A549 (cell line): ENCODE results near the gene TRIP10. TPM values are rescaled to one million over a fixed set of nuclear protein-coding genes. Genes with fewer than 3 reads are reported as not detected.

Experiments
- ATAC-seq, 2 experiments: fragments of 200-7000 bp in 1 of 2; fragments of >200 bp in 1 of 2; cut with Nextera tagmentation in 1 of 2; cut with Tn5 transposase in 1 of 2; 3 replicates each; pipeline versions ENCODE4 v1.8.0 to v1.9.1; 2018 to 2020; ENCODE audit warnings: mild to moderate bottlenecking in 1 of 2, moderate library complexity in 1 of 2
- CTCF ChIA-PET: fragments of 300-600 bp; sonication (Branson Sonifier 250); formaldehyde crosslinking; extraction: SDS; loops from one replicate; lab custom pipeline; 2021; ENCODE audit warnings: antibody characterized with exemption, inconsistent platforms; lab: Yijun Ruan, JAX
- POLR2A ChIA-PET: fragments of 350-600 bp; formaldehyde crosslinking; extraction: SDS; loops from one replicate; lab custom pipeline; 2021; ENCODE audit warnings: antibody characterized with exemption, inconsistent platforms; lab: Yijun Ruan, JAX
- DNase-seq, 2 experiments: peaks; one replicate each; pipeline versions ENCODE4 v3.0.0 to v3.0.0-alpha.2; 2011 to 2016; ENCODE audit warnings: low read depth in 1 of 2, low spot score in 1 of 2
- FAIRE-seq: peaks from 2 replicates; lab custom pipeline; 2011; peaks lifted over from hg19 to GRCh38; lab: Jason Lieb, UNC
- H3K27ac ChIP-seq, 2 experiments: fragments of >200 bp; sonication (Bioruptor Twin); formaldehyde crosslinking; 3 replicates each; pipeline ENCODE4 v1.5.1; 2016 to 2017
- H3K4me1 ChIP-seq: fragments of >200 bp; sonication (Bioruptor Twin); formaldehyde crosslinking; 3 replicates; pipeline ENCODE4 v1.6.1; 2016
- H3K4me2 ChIP-seq: fragments of >200 bp; sonication (Bioruptor Twin); formaldehyde crosslinking; 3 replicates; pipeline ENCODE4 v1.6.1; 2016
- H3K4me3 ChIP-seq: fragments of >200 bp; sonication (Bioruptor Twin); formaldehyde crosslinking; 3 replicates; pipeline ENCODE4 v1.5.1; 2016
- H3K9me3 ChIP-seq: fragments of >200 bp; sonication (Bioruptor Twin); formaldehyde crosslinking; 3 replicates; pipeline ENCODE4 v1.6.1; 2016
- BHLHE40 ChIP-seq: IDR thresholded peaks from 2 replicates; pipeline ENCODE4 v1.6.1; 2012; ENCODE audit warnings: low read depth, low read length, inconsistent platforms
- CBX8 ChIP-seq: fragments of 200-600 bp; sonication (generic); IDR thresholded peaks from 2 replicates; pipeline ENCODE4 v1.6.1; 2016
- CEBPB ChIP-seq, 2 experiments: fragments of >200 bp in 1 of 2; sonication (Bioruptor Twin) in 1 of 2; formaldehyde crosslinking in 1 of 2; IDR thresholded peaks; 2 replicates each; pipeline ENCODE4 v1.6.1; 2012 to 2016
- EP300 ChIP-seq, 2 experiments: fragments of >200 bp; sonication (Bioruptor Twin); formaldehyde crosslinking; IDR thresholded peaks; 2 replicates in 1 of 2; 3 replicates in 1 of 2; pipeline ENCODE4 v1.6.1; 2016 to 2017
- ESRRA ChIP-seq: fragments of 150-350 bp; IDR thresholded peaks from 2 replicates; pipeline ENCODE4 v1.6.1; 2014; ENCODE audit warnings: mild to moderate bottlenecking, low read length, borderline replicate concordance
- FOSL2 ChIP-seq, 2 experiments: fragments of 450-650 bp in 1 of 2; fragments of >200 bp in 1 of 2; sonication (Bioruptor Twin) in 1 of 2; formaldehyde crosslinking; IDR thresholded peaks; 2 replicates each; pipeline versions ENCODE4 v1.5.0 to v1.6.1; 2016 to 2020; ENCODE audit warnings: mild to moderate bottlenecking in 1 of 2, moderate library complexity in 1 of 2
- FOXS1 ChIP-seq: fragments of 250-450 bp; sonication (Bioruptor Pico); IDR thresholded peaks from 2 replicates; pipeline ENCODE4 v1.5.0; 2020; ENCODE audit warnings: mild to moderate bottlenecking, moderate library complexity
- HOXA7 ChIP-seq: fragments of 250-450 bp; sonication (Bioruptor Pico); IDR thresholded peaks from 2 replicates; pipeline ENCODE4 v1.5.0; 2020; ENCODE audit warnings: mild to moderate bottlenecking, moderate library complexity
- KDM5A ChIP-seq: fragments of 200-600 bp; sonication (generic); IDR thresholded peaks from 2 replicates; pipeline ENCODE4 v1.6.1; 2016; ENCODE audit warnings: antibody characterized with exemption, mild to moderate bottlenecking
- MAZ ChIP-seq: fragments of 150-350 bp; IDR thresholded peaks from 2 replicates; pipeline ENCODE4 v1.6.1; 2014; ENCODE audit warnings: antibody characterized with exemption, low read depth, low read length, borderline replicate concordance
- NFE2L2 ChIP-seq: fragments of 150-350 bp; conservative IDR thresholded peaks from 2 replicates; pipeline ENCODE4 v1.6.1; 2014; ENCODE audit warnings: low read length
- POLR2AphosphoS2 ChIP-seq: conservative IDR thresholded peaks from 2 replicates; pipeline ENCODE4 v1.6.1; 2012; ENCODE audit warnings: low read length, improper control_type of control experiment, inconsistent platforms
- RAD21 ChIP-seq, 2 experiments: fragments of >200 bp in 1 of 2; sonication (Bioruptor Twin) in 1 of 2; formaldehyde crosslinking in 1 of 2; IDR thresholded peaks in 1 of 2; conservative IDR thresholded peaks in 1 of 2; 2 replicates in 1 of 2; 3 replicates in 1 of 2; pipeline ENCODE4 v1.6.1; 2012 to 2018; ENCODE audit warnings: inconsistent platforms in 1 of 2
- RCOR1 ChIP-seq: fragments of 150-350 bp; IDR thresholded peaks from 2 replicates; pipeline ENCODE4 v1.6.1; 2014; ENCODE audit warnings: antibody characterized with exemption, low read length, low read depth
- TP53 ChIP-seq: fragments of 250-450 bp; sonication (Bioruptor Pico); IDR thresholded peaks from 2 replicates; pipeline ENCODE4 v1.5.0; 2021; ENCODE audit warnings: mild to moderate bottlenecking, moderate library complexity
- ZSCAN20 ChIP-seq: fragments of 250-450 bp; sonication (Bioruptor Pico); IDR thresholded peaks from 2 replicates; pipeline ENCODE4 v1.8.0; 2022; ENCODE audit warnings: mild to moderate bottlenecking, moderate library complexity
- WGBS: methylation state at CpG from one replicate; pipeline ENCODE4 v1.1.6; 2017; ENCODE audit errors: missing lambda C conversion rate; 5-methylcytosine and 5-hydroxymethylcytosine counted together
- polyA plus RNA-seq, 4 experiments: library from polyadenylated mRNA; depleted of rRNA in 3 of 4; stranded (reverse); fragments of >200 nt; fragmentation: RNase III in 1 of 4; extraction: RNeasy Plus Mini Kit Qiagen cat#74134 plus additional on column Dnase treatment in 1 of 4; gene quantifications; 2 replicates in 3 of 4; 3 replicates in 1 of 4; pipeline ENCODE4 v1.2.3, GENCODE V29; 2011 to 2017
- TF ChIP-seq, protein P1 (sequence below): fragments of >200 bp; sonication (Bioruptor Twin); formaldehyde crosslinking; IDR thresholded peaks from 2 replicates; pipeline ENCODE4 v1.6.1; 2016
- TF ChIP-seq, protein P2 (sequence below): IDR thresholded peaks from 2 replicates; pipeline ENCODE4 v1.6.1; 2012
- TF ChIP-seq, protein P3 (sequence below): fragments of 200-600 bp; sonication (generic); IDR thresholded peaks from 2 replicates; pipeline ENCODE4 v1.6.1; 2016; ENCODE audit warnings: antibody characterized with exemption, mild to moderate bottlenecking, moderate library complexity
- TF ChIP-seq, protein P4 (sequence below): IDR thresholded peaks from 2 replicates; pipeline ENCODE4 v1.6.1; 2012; ENCODE audit warnings: low read depth, borderline replicate concordance
- TF ChIP-seq, protein P5 (sequence below): IDR thresholded peaks from 2 replicates; pipeline ENCODE4 v1.6.1; 2012

The TRIP10 gene
- polyA plus RNA-seq, 2 of the 4 experiments (the other 2 are of a cell fraction) = 39.2 to 60.9 TPM

DNA sequence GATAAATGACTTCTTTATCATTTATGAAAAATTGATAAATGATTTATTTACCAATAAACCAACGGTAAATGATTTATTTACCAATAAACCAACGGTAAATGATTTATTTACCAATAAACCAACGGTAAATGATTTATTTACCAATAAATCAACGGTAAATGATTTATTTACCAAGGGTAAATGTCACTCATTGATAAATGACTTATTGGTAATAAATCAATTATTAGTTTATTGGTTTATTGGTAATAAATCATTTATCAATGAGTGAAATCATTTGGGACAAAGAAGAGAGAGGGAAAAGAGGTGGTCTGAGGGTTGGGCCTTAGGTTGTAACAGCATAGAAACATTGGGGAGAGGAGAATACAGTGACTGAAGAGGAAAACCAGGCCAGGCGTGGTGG is 54.5 kb downstream of the TRIP10 start:
- Histone ChIP-seq H3K4me3 (no peak overlapping the region), H3K4me1 (no peaks in the 10 kb centered on the region), H3K27ac (no peak overlapping the region), H3K9me3 (peaks cover 4% of the 10 kb centered on the region; the same call in 1 of the 3 replicates), H3K4me2 (no peak overlapping the region)
- no peak for DNase-seq
- no peak for FAIRE-seq
- no peak for ATAC-seq
- POLR2A ChIA-PET = no interaction called here
- CTCF ChIA-PET = no interaction called here
- TF ChIP-seq, protein P1, sequence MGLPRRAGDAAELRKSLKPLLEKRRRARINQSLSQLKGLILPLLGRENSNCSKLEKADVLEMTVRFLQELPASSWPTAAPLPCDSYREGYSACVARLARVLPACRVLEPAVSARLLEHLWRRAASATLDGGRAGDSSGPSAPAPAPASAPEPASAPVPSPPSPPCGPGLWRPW = no peak
- TF ChIP-seq, protein P2, sequence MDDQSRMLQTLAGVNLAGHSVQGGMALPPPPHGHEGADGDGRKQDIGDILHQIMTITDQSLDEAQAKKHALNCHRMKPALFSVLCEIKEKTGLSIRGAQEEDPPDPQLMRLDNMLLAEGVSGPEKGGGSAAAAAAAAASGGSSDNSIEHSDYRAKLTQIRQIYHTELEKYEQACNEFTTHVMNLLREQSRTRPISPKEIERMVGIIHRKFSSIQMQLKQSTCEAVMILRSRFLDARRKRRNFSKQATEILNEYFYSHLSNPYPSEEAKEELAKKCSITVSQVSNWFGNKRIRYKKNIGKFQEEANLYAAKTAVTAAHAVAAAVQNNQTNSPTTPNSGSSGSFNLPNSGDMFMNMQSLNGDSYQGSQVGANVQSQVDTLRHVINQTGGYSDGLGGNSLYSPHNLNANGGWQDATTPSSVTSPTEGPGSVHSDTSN = no peak
- TF ChIP-seq, protein P3, sequence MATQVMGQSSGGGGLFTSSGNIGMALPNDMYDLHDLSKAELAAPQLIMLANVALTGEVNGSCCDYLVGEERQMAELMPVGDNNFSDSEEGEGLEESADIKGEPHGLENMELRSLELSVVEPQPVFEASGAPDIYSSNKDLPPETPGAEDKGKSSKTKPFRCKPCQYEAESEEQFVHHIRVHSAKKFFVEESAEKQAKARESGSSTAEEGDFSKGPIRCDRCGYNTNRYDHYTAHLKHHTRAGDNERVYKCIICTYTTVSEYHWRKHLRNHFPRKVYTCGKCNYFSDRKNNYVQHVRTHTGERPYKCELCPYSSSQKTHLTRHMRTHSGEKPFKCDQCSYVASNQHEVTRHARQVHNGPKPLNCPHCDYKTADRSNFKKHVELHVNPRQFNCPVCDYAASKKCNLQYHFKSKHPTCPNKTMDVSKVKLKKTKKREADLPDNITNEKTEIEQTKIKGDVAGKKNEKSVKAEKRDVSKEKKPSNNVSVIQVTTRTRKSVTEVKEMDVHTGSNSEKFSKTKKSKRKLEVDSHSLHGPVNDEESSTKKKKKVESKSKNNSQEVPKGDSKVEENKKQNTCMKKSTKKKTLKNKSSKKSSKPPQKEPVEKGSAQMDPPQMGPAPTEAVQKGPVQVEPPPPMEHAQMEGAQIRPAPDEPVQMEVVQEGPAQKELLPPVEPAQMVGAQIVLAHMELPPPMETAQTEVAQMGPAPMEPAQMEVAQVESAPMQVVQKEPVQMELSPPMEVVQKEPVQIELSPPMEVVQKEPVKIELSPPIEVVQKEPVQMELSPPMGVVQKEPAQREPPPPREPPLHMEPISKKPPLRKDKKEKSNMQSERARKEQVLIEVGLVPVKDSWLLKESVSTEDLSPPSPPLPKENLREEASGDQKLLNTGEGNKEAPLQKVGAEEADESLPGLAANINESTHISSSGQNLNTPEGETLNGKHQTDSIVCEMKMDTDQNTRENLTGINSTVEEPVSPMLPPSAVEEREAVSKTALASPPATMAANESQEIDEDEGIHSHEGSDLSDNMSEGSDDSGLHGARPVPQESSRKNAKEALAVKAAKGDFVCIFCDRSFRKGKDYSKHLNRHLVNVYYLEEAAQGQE = no peak
- no peak for TF ChIP-seq FOXS1 (CRISPR knock-in tag)
- no peak for TF ChIP-seq KDM5A
- TF ChIP-seq POLR2AphosphoS2 = no peak
- no peak for TF ChIP-seq TP53 (CRISPR knock-in tag)
- TF ChIP-seq ZSCAN20 (CRISPR knock-in tag) = no peak
- TF ChIP-seq NFE2L2 = no peak
- TF ChIP-seq CEBPB (IDR thresholded peaks at IDR 0.05) = no peak
- no peak for TF ChIP-seq HOXA7 (CRISPR knock-in tag)
- TF ChIP-seq EP300 (IDR thresholded peaks at IDR 0.05) = no peak
- TF ChIP-seq, protein P4, sequence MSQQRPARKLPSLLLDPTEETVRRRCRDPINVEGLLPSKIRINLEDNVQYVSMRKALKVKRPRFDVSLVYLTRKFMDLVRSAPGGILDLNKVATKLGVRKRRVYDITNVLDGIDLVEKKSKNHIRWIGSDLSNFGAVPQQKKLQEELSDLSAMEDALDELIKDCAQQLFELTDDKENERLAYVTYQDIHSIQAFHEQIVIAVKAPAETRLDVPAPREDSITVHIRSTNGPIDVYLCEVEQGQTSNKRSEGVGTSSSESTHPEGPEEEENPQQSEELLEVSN = no peak
- no peak for TF ChIP-seq BHLHE40
- no peak for TF ChIP-seq CBX8
- no peak for TF ChIP-seq RCOR1
- no peak for TF ChIP-seq MAZ
- WGBS = 50% methylated on average over 5 of the region's 5 CpGs

DNA sequence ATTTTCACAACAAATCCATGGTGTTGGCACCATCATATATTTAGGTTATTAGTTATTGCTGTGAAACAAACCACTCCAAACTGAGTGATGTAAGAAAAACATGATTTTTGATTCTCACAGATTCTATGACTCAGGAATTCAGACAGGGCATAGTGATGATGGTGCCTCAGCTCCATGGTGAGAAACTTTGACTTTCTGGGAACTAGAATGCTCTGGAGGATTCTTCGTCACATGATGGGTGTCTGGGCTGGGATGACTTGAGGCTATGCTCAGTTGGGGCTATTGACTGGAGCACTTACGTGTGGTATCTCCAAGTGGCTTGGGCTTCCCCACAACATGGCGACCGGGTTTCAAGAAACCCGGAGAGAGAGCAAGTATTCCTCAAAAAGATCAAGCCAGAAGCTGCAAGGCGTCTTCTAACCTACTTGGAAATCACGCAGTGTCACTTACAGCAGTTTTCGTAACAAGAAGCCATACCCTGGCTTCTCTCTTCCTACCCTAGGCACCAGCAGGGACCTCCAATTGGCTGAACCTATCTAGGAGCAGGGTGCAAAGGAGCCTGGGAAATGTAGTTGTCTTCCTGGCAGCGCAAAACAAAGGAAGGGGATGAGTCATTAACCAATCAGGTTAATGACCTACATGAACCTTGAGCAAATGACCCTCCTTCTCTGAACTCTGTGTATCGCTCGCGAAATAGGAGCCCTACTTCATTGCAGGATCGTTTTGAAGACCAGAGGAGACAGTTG is 55.4 kb downstream of the TRIP10 start:
- Histone ChIP-seq H3K9me3 (peaks cover 4% of the 10 kb centered on the region; the same call in 1 of the 3 replicates), H3K27ac (no peak overlapping the region), H3K4me2 (no peak overlapping the region), H3K4me3 (no peak overlapping the region), H3K4me1 (peaks cover 5% of the 10 kb centered on the region)
- DNase-seq = peak in 1 of 2 experiments; percentile 43
- no peak for TF ChIP-seq FOSL2 (IDR thresholded peaks at IDR 0.05)
- TF ChIP-seq FOSL2 (CRISPR knock-in tag; IDR thresholded peaks at IDR 0.05) = peak; percentile 8; the same call in 1 of the 2 replicates
- no peak for TF ChIP-seq CEBPB (IDR thresholded peaks at IDR 0.05)
- no peak for TF ChIP-seq POLR2AphosphoS2
- TF ChIP-seq, protein P5, sequence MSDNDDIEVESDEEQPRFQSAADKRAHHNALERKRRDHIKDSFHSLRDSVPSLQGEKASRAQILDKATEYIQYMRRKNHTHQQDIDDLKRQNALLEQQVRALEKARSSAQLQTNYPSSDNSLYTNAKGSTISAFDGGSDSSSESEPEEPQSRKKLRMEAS = no peak
- TF ChIP-seq ZSCAN20 (CRISPR knock-in tag) = no peak
- TF ChIP-seq ESRRA = no peak
- no peak for TF ChIP-seq RAD21 (conservative IDR thresholded peaks at IDR 0.05 in 1 of 2, IDR thresholded peaks at IDR 0.05 in 1 of 2)
- no peak for ATAC-seq
- no peak for FAIRE-seq
- POLR2A ChIA-PET = no interaction called here
- CTCF ChIA-PET = interaction anchor here (1.1 kb wide), 1 partner anchor 69 kb away, joined by 3 read pairs; no protein-coding TSS in a partner anchor
- 82% methylated on average over 13 of the region's 13 CpGs for WGBS
